Activated CD8-positive, alpha-beta memory T cell treated with anti-CD3 and anti-CD28 coated beads for 48 hours (primary cell): ENCODE results near the gene PPP2R3A.
"Not testable (repeated sequence)": the region's sequence is repeated elsewhere in the genome, so short reads cannot be mapped to it uniquely, and the experiment has no call there.

Source experiments
- DNase-seq, 3 experiments: peaks; one replicate each; pipeline ENCODE4 v3.0.0-alpha.2; 2020; ENCODE audit warnings: low read depth in 2 of 3, low spot score in 2 of 3

Gene PPP2R3A

GRCh38 chr3:136144397-136144796 lies 178.9 kb downstream of the PPP2R3A start:
- not testable (repeated sequence) for DNase-seq

- DNase-seq = no peak
These were observed 181.6 kb downstream of the PPP2R3A start for GRCh38 chr3:136146981-136147729.

GRCh38 chr3:136149667-136150066 lies 184.1 kb downstream of the PPP2R3A start:
- no peak for DNase-seq

- DNase-seq = no peak
These were observed 185.7 kb downstream of the PPP2R3A start for GRCh38 chr3:136151219-136151618.

GRCh38 chr3:136152176-136152843 lies 186.8 kb downstream of the PPP2R3A start:
- no peak for DNase-seq

- DNase-seq = no peak
These were observed 187.4 kb downstream of the PPP2R3A start for GRCh38 chr3:136152963-136153362.

GRCh38 chr3:136161516-136161915 lies 196.0 kb downstream of the PPP2R3A start:
- DNase-seq = no peak

- no peak for DNase-seq
These were observed 196.8 kb downstream of the PPP2R3A start for GRCh38 chr3:136162322-136162721.

GRCh38 chr3:136163607-136164006 lies 198.1 kb downstream of the PPP2R3A start:
- DNase-seq = not testable (repeated sequence)

- no peak for DNase-seq
These were observed 201.0 kb downstream of the PPP2R3A start for GRCh38 chr3:136166507-136166906.

GRCh38 chr3:136168236-136168635 lies 202.7 kb downstream of the PPP2R3A start:
- DNase-seq = not testable (repeated sequence)

GRCh38 chr3:136171097-136171542 lies 205.6 kb downstream of the PPP2R3A start:
- DNase-seq = no peak

- no peak for DNase-seq
These were observed 208.5 kb downstream of the PPP2R3A start for GRCh38 chr3:136173939-136174490.

- DNase-seq = no peak
These were observed 212.3 kb downstream of the PPP2R3A start for GRCh38 chr3:136177876-136178275.

GRCh38 chr3:136181741-136182140 lies 216.2 kb downstream of the PPP2R3A start:
- no peak for DNase-seq

- no peak for DNase-seq
These were observed 219.2 kb downstream of the PPP2R3A start for GRCh38 chr3:136184703-136185102.

GRCh38 chr3:136186344-136186743 lies 220.8 kb downstream of the PPP2R3A start:
- DNase-seq = no peak

- no peak for DNase-seq
These were observed 221.3 kb downstream of the PPP2R3A start for GRCh38 chr3:136186846-136187245.

- DNase-seq = no peak
These were observed 222.3 kb downstream of the PPP2R3A start for GRCh38 chr3:136187868-136188267.

GRCh38 chr3:136189043-136189442 lies 223.5 kb downstream of the PPP2R3A start:
- DNase-seq = no peak

- no peak for DNase-seq
These were observed 224.5 kb downstream of the PPP2R3A start for GRCh38 chr3:136189859-136190617.
